Esophagus (tissue), 2 donors: Measurements from ENCODE around the gene SLC24A3. TPM values are rescaled to one million over a fixed set of nuclear protein-coding genes. Genes with fewer than 3 reads are reported as not detected.
A peak's percentile ranks its signal among the peaks of the same experiment; 100 is the strongest.

ENCODE experiments used
- H3K27ac ChIP-seq, 2 donors: one replicate each; pipeline ENCODE4 v1.5.1; 2013; ENCODE audit warnings: low read depth in 2 of 2, mild to moderate bottlenecking in 2 of 2, inconsistent platforms in 1 of 2, low read length in 1 of 2, moderate library complexity in 1 of 2
- H3K27me3 ChIP-seq, 2 donors: one replicate each; pipeline ENCODE4 v1.6.1; 2013; ENCODE audit warnings: low read length in 2 of 2, control low read depth in 1 of 2, mild to moderate bottlenecking in 1 of 2; ENCODE audit not compliant: insufficient read depth in 2 of 2, control insufficient read depth in 1 of 2
- H3K36me3 ChIP-seq, 2 donors: one replicate each; pipeline ENCODE4 v1.6.1; 2013; ENCODE audit warnings: low read length in 1 of 2; ENCODE audit not compliant: control insufficient read depth in 2 of 2, insufficient read depth in 2 of 2
- H3K4me1 ChIP-seq, 2 donors: one replicate each; pipeline ENCODE4 v1.6.1; 2013; ENCODE audit warnings: low read length in 1 of 2; ENCODE audit not compliant: control insufficient read depth in 2 of 2, insufficient read depth in 2 of 2
- H3K4me3 ChIP-seq, 2 donors: one replicate each; pipeline ENCODE4 v1.5.1; 2013; ENCODE audit warnings: low read length in 2 of 2, mild to moderate bottlenecking in 2 of 2, low read depth in 1 of 2, moderate library complexity in 1 of 2
- H3K9me3 ChIP-seq, 2 donors: one replicate each; pipeline ENCODE4 v1.6.1; 2013; ENCODE audit warnings: mild to moderate bottlenecking in 2 of 2, low read depth in 1 of 2, low read length in 1 of 2, moderate library complexity in 1 of 2; ENCODE audit not compliant: control insufficient read depth in 2 of 2, insufficient read depth in 1 of 2
- WGBS, 2 donors: extraction: QIAGEN DNeasy Blood & Tissue Kit; methylation state at CpG; one replicate each; pipeline ENCODE4 v1.1.7; 2013; 5-methylcytosine and 5-hydroxymethylcytosine counted together
- polyA plus RNA-seq, 2 donors: library from polyadenylated mRNA; stranded (reverse); fragments of 200-250 nt; gene quantifications; one replicate each; pipeline ENCODE4 v1.2.3, GENCODE V29; 2013
- donor health status: healthy with polysubstance abuse.
- donor health status: Bipolar disorder and iron deficiency.

Gene SLC24A3
- polyA plus RNA-seq, 2 donors, result 6.5 to 7.3 TPM

DNA sequence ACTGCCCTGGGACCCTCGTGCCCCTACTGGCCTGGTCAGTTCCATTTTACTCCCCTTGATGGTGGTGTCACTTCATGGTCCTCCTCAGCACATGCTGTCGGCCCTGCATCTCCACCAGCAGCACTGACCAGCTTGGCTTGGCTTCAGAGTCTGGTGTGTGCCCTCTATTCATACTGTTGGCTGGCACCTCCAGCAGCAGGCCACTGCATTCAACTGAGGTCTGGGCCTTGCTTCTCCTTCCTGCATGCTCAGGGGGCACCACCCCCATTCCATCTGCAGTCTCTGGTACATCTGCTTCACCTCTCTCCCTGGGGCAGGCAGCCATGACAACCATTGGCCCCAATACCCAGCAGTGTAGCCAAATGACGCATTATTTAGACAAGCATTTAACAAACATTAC, 155.9 kb downstream of the SLC24A3 start:
- WGBS, 2 donors, result 55 to 70% methylated on average over 3 of the region's 3 CpGs
- no peak overlapping the region for H3K27ac ChIP-seq
- H3K36me3 ChIP-seq, result no peaks in the 10 kb centered on the region
- no peaks in the 10 kb centered on the region for H3K27me3 ChIP-seq
- no peak overlapping the region for H3K4me3 ChIP-seq
- H3K9me3 ChIP-seq, result peaks cover 0 to 2% of the 10 kb centered on the region in 2 donors
- no peaks in the 10 kb centered on the region for H3K4me1 ChIP-seq

DNA sequence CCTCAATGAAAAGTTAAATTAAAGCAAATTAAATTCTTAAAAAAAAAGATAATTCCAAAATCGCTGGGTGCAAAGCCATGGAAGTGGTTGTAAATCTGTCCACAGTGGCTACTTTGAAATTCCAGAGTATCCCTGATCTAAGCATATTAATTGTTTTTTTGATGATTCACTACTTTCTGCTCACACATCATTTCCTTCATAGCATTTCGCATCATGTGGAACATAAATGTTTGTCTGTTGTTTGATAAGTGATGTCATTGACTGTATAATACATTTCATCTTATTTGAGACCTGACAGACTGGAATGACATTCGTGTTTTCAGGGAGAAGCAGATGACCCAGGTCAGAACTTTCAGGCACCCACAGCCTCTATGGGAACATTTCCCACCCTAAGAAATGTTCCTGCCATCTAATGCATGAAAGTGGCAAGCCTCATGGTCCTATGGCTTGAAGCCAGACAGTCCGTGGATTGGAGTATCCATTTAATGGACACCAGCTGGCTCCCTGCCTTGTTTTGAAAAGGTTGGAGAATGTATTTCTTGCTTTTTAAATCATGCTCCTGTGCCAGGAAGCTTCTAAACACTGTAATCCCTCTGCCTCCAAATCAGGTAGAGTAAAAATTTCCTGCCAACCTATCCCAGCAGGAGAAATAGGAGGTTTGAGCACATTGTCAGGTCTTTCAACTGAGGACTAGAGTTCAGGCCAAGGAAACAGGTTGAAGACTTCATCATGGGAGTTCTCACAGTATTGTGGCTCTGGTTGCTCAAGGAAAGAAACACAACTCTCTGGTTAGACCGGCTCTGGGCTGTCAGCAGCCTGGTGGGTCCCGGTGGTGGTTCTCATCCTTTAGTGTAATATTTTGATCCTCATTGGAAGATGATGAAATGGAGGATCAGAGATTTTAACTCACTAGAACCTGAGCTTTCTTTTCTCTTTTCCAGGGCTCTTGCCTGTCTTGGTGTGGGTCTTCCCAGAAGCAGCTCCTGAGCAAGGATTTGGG, 157.9 kb downstream of the SLC24A3 start:
- H3K27ac ChIP-seq, result peak overlapping the region in 1 of 2 donors; percentile 64

DNA sequence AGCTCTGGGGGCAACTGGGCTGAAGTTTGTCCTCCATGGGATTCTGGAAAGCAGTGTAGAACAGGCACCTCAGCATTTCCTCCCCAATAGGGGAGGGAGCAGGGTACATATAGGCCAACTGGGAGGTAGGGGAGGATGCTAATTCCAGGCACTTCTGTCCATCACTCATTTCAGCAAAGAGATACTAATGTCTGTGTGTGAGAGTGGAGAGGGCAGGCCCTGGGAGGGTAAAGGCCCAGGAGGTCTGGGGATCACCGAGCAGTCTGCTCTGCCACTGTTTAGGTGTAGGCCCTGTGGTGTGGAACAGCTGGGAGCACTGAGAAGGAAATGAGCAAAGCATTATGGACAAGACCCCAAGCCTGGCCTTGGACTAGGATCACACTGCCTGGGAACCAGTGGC, 158.7 kb downstream of the SLC24A3 start:
- peaks cover 0 to 2% of the 10 kb centered on the region in 2 donors for H3K9me3 ChIP-seq
- H3K27ac ChIP-seq, result no peak overlapping the region
- no peaks in the 10 kb centered on the region for H3K27me3 ChIP-seq
- H3K36me3 ChIP-seq, result no peaks in the 10 kb centered on the region
- WGBS, 2 donors, result 81 to 82% methylated on average over 1 of the region's 1 CpG
- no peaks in the 10 kb centered on the region for H3K4me1 ChIP-seq
- no peak overlapping the region for H3K4me3 ChIP-seq

More for the DNA sequence above, 157.9 kb downstream of the SLC24A3 start:
- H3K27me3 ChIP-seq, result no peaks in the 10 kb centered on the region
- no peaks in the 10 kb centered on the region for H3K4me1 ChIP-seq
- peaks cover 0 to 2% of the 10 kb centered on the region in 2 donors for H3K9me3 ChIP-seq
- H3K36me3 ChIP-seq, result no peaks in the 10 kb centered on the region
- H3K4me3 ChIP-seq, result no peak overlapping the region
- WGBS, 2 donors, result 66 to 69% methylated on average over 6 of the region's 6 CpGs

DNA sequence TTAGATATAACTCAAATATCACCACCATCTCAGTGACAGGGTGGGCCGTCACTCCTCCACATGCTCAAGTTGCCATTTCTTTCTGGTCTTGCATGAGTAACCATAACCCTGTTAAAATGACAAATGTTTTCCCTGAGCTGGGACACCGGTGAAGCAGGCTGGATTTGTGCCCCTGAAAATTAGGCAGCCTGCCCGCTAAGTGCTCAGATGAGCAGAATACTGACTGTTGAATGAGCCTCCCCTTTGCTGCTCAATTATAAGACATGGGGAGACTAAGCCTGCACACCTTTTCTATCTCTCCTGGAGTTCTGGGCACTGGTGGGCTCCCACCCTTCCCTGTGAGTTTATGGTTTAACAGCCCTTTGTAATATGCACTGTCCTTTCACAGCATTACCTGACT, 161.8 kb downstream of the SLC24A3 start:
- Histone ChIP-seq H3K36me3 (no peaks in the 10 kb centered on the region), H3K9me3 (peaks cover 0 to 2% of the 10 kb centered on the region in 2 donors), H3K27me3 (no peaks in the 10 kb centered on the region), H3K27ac (no peak overlapping the region), H3K4me3 (no peak overlapping the region), H3K4me1 (no peaks in the 10 kb centered on the region)
- WGBS, 2 donors, result 78 to 87% methylated on average over 3 of the region's 3 CpGs

DNA sequence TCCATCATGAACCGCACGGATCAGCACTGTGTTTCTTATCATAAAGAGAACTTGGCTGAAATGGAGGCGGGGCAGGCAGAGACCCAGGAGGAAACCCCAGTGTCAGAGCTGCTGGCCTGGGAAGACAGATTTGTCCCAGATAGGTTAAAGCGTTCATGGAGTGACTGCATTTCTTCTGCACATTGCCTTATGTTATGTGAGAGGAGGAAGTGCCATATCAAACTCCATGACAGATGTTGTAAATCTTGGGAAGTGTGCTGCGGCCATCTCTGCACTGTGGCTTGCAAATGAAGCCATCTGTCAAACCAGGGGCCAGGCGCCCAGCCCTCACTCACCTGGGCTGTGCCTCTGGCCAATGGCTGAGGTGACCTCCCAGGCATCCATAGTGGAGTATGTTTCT, 163.0 kb downstream of the SLC24A3 start:
- H3K27ac ChIP-seq, result no peak overlapping the region
- H3K4me1 ChIP-seq, result no peaks in the 10 kb centered on the region
- H3K4me3 ChIP-seq, result no peak overlapping the region
- no peaks in the 10 kb centered on the region for H3K27me3 ChIP-seq
- no peaks in the 10 kb centered on the region for H3K36me3 ChIP-seq
- peaks cover 0 to 2% of the 10 kb centered on the region in 2 donors for H3K9me3 ChIP-seq
- 61 to 68% methylated on average over 6 of the region's 6 CpGs for WGBS, 2 donors

DNA sequence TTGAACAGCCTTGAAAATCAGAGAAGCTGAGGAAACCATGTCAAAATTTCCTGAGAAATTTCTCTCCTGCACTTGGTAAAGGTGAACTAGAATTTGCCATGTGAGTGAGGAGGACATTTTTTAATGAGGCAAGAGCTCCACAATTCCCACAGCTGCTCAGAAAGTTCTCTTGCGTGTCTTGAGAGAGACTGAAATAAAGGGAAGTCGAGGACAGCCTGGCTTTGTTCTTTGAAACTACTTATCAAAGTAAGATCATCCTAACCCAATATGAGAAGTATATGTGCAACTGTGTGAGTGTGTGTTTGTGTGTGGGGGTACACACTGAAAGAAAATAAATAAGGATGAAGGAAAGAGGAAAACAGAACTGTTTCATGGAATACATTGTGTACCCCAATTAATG, 163.4 kb downstream of the SLC24A3 start:
- 73 to 76% methylated on average over 2 of the region's 2 CpGs for WGBS, 2 donors
- Histone ChIP-seq H3K9me3 (peaks cover 0 to 2% of the 10 kb centered on the region in 2 donors), H3K4me1 (no peaks in the 10 kb centered on the region), H3K27ac (no peak overlapping the region), H3K36me3 (no peaks in the 10 kb centered on the region), H3K27me3 (no peaks in the 10 kb centered on the region), H3K4me3 (no peak overlapping the region)

DNA sequence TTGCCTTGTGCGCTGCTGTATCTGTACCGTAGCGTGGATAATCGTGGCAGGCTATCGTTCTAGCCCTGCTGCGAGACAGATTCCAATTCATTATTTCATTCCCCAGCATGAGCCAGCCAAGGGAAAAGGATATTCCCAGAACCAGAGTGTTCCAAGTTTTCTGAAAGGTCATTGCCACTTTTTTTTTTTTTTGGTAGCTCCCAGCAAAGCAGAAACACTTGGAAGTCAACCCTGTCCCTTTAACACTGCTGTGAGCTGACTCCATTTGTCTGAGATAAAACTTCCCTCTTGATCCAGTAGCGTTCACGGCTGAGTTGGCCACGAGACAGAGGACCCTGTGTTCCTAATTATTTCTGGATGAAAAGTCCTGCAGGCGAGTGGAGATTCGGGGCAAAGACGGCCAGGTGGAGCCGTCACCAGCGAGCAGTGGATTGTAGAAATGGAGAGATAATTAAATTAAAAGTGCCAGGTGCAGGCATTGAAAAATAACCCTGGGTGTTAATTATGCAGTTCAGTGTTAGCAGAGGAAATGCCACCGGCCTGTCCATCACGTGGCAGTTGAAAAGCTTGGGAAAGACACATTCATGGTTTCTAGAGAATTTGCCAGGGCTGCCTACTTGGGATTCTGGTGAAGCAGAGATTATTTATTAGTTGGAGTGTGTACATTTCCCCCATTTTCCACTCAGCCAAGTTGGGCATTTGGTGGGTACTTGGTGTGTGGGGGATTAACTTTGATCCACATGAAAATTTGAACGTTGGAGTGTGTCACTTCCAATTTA, 164.2 kb downstream of the SLC24A3 start:
- Histone ChIP-seq H3K27me3 (no peaks in the 10 kb centered on the region), H3K4me3 (no peak overlapping the region), H3K4me1 (no peaks in the 10 kb centered on the region), H3K9me3 (peaks cover 0 to 2% of the 10 kb centered on the region in 2 donors), H3K36me3 (no peaks in the 10 kb centered on the region), H3K27ac (no peak overlapping the region)
- WGBS, 2 donors, result 77 to 80% methylated on average over 17 of the region's 17 CpGs

DNA sequence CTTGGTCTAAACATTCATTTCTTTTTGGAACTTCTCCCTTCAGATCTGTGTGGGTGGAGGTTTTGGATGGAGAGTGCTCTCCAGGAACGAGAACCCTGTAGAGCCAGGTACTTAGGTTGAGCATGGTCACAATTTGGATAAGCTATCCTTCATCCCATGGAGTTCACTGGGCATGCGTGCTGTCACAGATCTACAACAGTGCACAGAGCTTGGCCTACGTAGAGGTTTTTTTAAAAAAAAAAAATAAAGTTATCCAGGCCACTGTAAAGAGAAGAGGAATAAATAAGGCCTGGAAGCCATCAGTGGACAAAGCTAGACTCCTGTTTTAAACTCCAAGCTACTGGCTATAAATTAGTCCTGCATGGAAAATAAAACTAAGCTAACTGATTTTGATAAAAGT, 165.6 kb downstream of the SLC24A3 start:
- no peak overlapping the region for H3K27ac ChIP-seq
- H3K4me1 ChIP-seq, result no peaks in the 10 kb centered on the region
- no peak overlapping the region for H3K4me3 ChIP-seq
- H3K36me3 ChIP-seq, result no peaks in the 10 kb centered on the region
- peaks cover 0 to 1% of the 10 kb centered on the region in 2 donors for H3K9me3 ChIP-seq
- H3K27me3 ChIP-seq, result no peaks in the 10 kb centered on the region
- WGBS, 2 donors, result 71 to 75% methylated on average over 3 of the region's 3 CpGs

DNA sequence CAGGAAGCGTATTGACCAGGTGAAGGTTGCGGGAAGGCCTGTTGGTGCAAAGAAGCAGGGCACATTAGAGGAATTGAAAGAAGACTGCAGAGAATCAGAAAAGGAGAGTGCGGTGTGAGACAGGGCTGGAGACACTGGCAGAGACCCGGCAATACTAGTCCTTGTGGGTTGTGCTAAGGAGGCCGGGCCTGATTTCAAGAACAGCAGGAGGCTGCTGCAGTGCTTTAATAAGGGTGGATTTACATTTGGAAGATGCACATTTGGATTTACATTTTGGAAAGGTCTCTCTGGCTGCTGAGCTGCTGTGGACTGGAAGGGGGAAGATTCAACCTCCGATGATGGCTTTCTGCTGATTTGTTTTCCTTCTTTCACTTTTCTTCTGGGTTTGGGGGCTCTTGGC, 167.8 kb downstream of the SLC24A3 start:
- Histone ChIP-seq H3K9me3 (no peaks in the 10 kb centered on the region), H3K27ac (no peak overlapping the region), H3K36me3 (no peaks in the 10 kb centered on the region), H3K4me3 (no peak overlapping the region), H3K27me3 (no peaks in the 10 kb centered on the region), H3K4me1 (no peaks in the 10 kb centered on the region)
- 83 to 84% methylated on average over 6 of the region's 6 CpGs for WGBS, 2 donors
